ENCODE measurements around the gene P2RY8.

Gene P2RY8

GRCh38 chrX:1434871-1435240, 102.1 kb downstream of the P2RY8 start:
- no peak for DNase-seq (ENCODE audit: low read depth in 1 of 2, low spot score in 1 of 2)
- Histone ChIP-seq H3K27ac (replicated peaks) (no peak overlapping the region), H3K4me3 (replicated peaks; ENCODE audit: insufficient read depth, low read length) (no peak overlapping the region), H3K27me3 (ENCODE audit: insufficient read depth, poor library complexity, severe bottlenecking) (no peaks in the 10 kb centered on the region)
- TF ChIP-seq, protein P1, sequence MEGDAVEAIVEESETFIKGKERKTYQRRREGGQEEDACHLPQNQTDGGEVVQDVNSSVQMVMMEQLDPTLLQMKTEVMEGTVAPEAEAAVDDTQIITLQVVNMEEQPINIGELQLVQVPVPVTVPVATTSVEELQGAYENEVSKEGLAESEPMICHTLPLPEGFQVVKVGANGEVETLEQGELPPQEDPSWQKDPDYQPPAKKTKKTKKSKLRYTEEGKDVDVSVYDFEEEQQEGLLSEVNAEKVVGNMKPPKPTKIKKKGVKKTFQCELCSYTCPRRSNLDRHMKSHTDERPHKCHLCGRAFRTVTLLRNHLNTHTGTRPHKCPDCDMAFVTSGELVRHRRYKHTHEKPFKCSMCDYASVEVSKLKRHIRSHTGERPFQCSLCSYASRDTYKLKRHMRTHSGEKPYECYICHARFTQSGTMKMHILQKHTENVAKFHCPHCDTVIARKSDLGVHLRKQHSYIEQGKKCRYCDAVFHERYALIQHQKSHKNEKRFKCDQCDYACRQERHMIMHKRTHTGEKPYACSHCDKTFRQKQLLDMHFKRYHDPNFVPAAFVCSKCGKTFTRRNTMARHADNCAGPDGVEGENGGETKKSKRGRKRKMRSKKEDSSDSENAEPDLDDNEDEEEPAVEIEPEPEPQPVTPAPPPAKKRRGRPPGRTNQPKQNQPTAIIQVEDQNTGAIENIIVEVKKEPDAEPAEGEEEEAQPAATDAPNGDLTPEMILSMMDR (IDR thresholded peaks at IDR 0.05; ENCODE audit: insufficient read depth, low read length) = no peak
- TF ChIP-seq GABPA (IDR thresholded peaks at IDR 0.05; ENCODE audit: low read depth) (no peak), SPI1 (IDR thresholded peaks at IDR 0.05; ENCODE audit: borderline replicate concordance, low read depth) (no peak), POLR2AphosphoS5 (IDR thresholded peaks at IDR 0.05; ENCODE audit: low read depth) (no peak), REST (IDR thresholded peaks at IDR 0.05; ENCODE audit: insufficient replicate concordance, low read depth) (no peak)

- Histone ChIP-seq H3K27ac (replicated peaks) (no peak overlapping the region), H3K27me3 (ENCODE audit: insufficient read depth, poor library complexity, severe bottlenecking) (no peaks in the 10 kb centered on the region), H3K4me3 (replicated peaks; ENCODE audit: insufficient read depth, low read length) (no peak overlapping the region)
- DNase-seq (ENCODE audit: low read depth in 1 of 2, low spot score in 1 of 2) = no peak
- TF ChIP-seq POLR2AphosphoS5 (IDR thresholded peaks at IDR 0.05; ENCODE audit: low read depth) (no peak), GABPA (IDR thresholded peaks at IDR 0.05; ENCODE audit: low read depth) (no peak), SPI1 (IDR thresholded peaks at IDR 0.05; ENCODE audit: borderline replicate concordance, low read depth) (no peak), REST (IDR thresholded peaks at IDR 0.05; ENCODE audit: insufficient replicate concordance, low read depth) (no peak)
- TF ChIP-seq, protein P1 (IDR thresholded peaks at IDR 0.05; ENCODE audit: insufficient read depth, low read length) = no peak
These were observed 103.2 kb downstream of the P2RY8 start for GRCh38 chrX:1433646-1434357.

DNA sequence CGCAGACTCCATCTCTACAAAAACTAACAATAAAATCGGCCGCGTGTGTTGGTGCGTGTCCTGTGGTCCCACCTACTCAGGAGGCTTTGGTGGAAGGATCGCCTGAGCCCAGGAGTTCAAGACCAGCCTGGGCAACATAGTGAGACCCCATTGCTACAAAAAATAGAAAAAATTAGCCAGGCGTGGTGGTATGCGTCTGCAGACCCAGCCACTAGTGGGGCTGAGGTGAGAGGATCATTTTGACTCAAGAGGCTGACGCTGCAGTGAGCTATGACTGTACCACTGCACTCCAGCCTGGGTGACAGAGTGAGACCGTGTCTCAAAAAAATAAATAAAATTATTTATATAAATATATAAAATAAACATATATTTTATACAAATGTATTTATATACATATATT, 106.5 kb downstream of the P2RY8 start:
- DNase-seq (ENCODE audit: low read depth in 1 of 2, low spot score in 1 of 2) = no peak
- no peak overlapping the region for H3K4me3 ChIP-seq (replicated peaks; ENCODE audit: insufficient read depth, low read length)
- TF ChIP-seq SPI1 (IDR thresholded peaks at IDR 0.05; ENCODE audit: borderline replicate concordance, low read depth) = no peak
- TF ChIP-seq, protein P1 (IDR thresholded peaks at IDR 0.05; ENCODE audit: insufficient read depth, low read length) = no peak
- TF ChIP-seq POLR2AphosphoS5 (IDR thresholded peaks at IDR 0.05; ENCODE audit: low read depth) = no peak
- TF ChIP-seq REST (IDR thresholded peaks at IDR 0.05; ENCODE audit: insufficient replicate concordance, low read depth) = no peak
- TF ChIP-seq GABPA (IDR thresholded peaks at IDR 0.05; ENCODE audit: low read depth) = no peak
- H3K27me3 ChIP-seq (ENCODE audit: insufficient read depth, poor library complexity, severe bottlenecking) = no peaks in the 10 kb centered on the region
- no peak overlapping the region for H3K27ac ChIP-seq (replicated peaks)
